Sigmoid colon (tissue), 4 donors: ENCODE results near the gene CSNK1A1L.

ENCODE experiments used
- EP300 ChIP-seq, 4 donors: sonication (generic); formaldehyde crosslinking; IDR thresholded peaks; one replicate each; pipeline ENCODE4 v1.6.1; 2017; ENCODE audit warnings: antibody characterized with exemption in 4 of 4
- POLR2A ChIP-seq, 2 donors: fragments of 450-650 bp; IDR thresholded peaks; one replicate each; pipeline ENCODE4 v1.6.1; 2016; ENCODE audit warnings: antibody characterized with exemption in 2 of 2, mild to moderate bottlenecking in 2 of 2, moderate library complexity in 2 of 2
- POLR2AphosphoS5 ChIP-seq, 4 donors: sonication (generic); formaldehyde crosslinking; IDR thresholded peaks; one replicate each; pipeline ENCODE4 v1.6.1; 2017; ENCODE audit warnings: antibody characterized with exemption in 4 of 4
- TF ChIP-seq, protein P1 (sequence below), 4 experiments: fragments of 450-650 bp in 3 of 4; fragments of 200-600 bp in 1 of 4; IDR thresholded peaks; one replicate each; pipeline ENCODE4 v1.5.1; 2016 to 2019; ENCODE audit warnings: antibody characterized with exemption in 4 of 4, mild to moderate bottlenecking in 3 of 4, moderate library complexity in 2 of 4

DNA sequence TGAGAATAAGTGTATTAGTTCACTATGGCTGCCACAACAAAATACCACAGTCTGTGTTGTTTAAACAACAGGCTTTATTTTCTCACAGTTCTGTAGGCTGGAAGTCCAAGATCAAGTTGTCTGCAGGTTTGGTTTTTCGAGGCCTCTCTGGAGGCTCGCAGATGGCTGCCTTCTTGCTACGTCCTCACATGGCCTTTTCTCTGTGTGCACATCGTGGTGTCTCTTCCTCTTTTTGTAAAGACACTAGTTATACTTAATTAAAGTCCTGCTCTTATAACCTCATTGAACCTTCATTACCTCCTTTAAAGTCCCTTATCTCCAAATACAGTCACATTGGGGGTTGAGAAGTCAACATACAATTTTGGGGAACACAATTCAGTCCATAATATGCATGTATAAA, 10.6 kb downstream of the CSNK1A1L start:
- TF ChIP-seq, protein P1, sequence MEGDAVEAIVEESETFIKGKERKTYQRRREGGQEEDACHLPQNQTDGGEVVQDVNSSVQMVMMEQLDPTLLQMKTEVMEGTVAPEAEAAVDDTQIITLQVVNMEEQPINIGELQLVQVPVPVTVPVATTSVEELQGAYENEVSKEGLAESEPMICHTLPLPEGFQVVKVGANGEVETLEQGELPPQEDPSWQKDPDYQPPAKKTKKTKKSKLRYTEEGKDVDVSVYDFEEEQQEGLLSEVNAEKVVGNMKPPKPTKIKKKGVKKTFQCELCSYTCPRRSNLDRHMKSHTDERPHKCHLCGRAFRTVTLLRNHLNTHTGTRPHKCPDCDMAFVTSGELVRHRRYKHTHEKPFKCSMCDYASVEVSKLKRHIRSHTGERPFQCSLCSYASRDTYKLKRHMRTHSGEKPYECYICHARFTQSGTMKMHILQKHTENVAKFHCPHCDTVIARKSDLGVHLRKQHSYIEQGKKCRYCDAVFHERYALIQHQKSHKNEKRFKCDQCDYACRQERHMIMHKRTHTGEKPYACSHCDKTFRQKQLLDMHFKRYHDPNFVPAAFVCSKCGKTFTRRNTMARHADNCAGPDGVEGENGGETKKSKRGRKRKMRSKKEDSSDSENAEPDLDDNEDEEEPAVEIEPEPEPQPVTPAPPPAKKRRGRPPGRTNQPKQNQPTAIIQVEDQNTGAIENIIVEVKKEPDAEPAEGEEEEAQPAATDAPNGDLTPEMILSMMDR (IDR thresholded peaks at IDR 0.05) = no peak
- TF ChIP-seq POLR2A (IDR thresholded peaks at IDR 0.05) = no peak
- TF ChIP-seq POLR2AphosphoS5 (IDR thresholded peaks at IDR 0.05) = no peak
- no peak for TF ChIP-seq EP300 (IDR thresholded peaks at IDR 0.05)
